Amniotic stem cell (primary cell): ENCODE results near the gene CACNB2.
"Not testable (repeated sequence)": the region's sequence is repeated elsewhere in the genome, so short reads cannot be mapped to it uniquely, and the experiment has no call there.

Experiments used
- DNase-seq: peaks from one replicate; lab custom pipeline; 2025; lab: John Stamatoyannopoulos, UW

CACNB2 gene

GRCh38 chr10:18570386-18570785, 430.2 kb downstream of the CACNB2 start:
- not testable (repeated sequence) for DNase-seq

- no peak for DNase-seq
These were observed 430.9 kb downstream of the CACNB2 start for GRCh38 chr10:18571076-18571475.

- no peak for DNase-seq
These were observed 431.6 kb downstream of the CACNB2 start for GRCh38 chr10:18571780-18572179.

- DNase-seq: no peak
These were observed 432.8 kb downstream of the CACNB2 start for GRCh38 chr10:18572959-18573561.

GRCh38 chr10:18576586-18576985, 436.4 kb downstream of the CACNB2 start:
- no peak for DNase-seq

GRCh38 chr10:18577823-18578685, 437.8 kb downstream of the CACNB2 start:
- no peak for DNase-seq

GRCh38 chr10:18582803-18583202, 442.6 kb downstream of the CACNB2 start:
- DNase-seq: no peak

- no peak for DNase-seq
These were observed 443.5 kb downstream of the CACNB2 start for GRCh38 chr10:18583575-18584270.

GRCh38 chr10:18586637-18587036, 446.4 kb downstream of the CACNB2 start:
- DNase-seq: not testable (repeated sequence)

GRCh38 chr10:18591141-18591540, 450.9 kb downstream of the CACNB2 start:
- DNase-seq: not testable (repeated sequence)
